GM12878 (cell line): Measurements from ENCODE around the gene ST7. TPM values are rescaled to one million over a fixed set of nuclear protein-coding genes. Genes with fewer than 3 reads are reported as not detected.

ENCODE experiments used
- POLR2AphosphoS5 ChIP-seq: IDR thresholded peaks from 2 replicates; pipeline ENCODE4 v1.6.1; 2011; ENCODE audit warnings: mild to moderate bottlenecking, low read length, inconsistent platforms
- SREBF2 ChIP-seq: IDR thresholded peaks from 2 replicates; pipeline ENCODE4 v1.6.1; 2012; ENCODE audit warnings: mild to moderate bottlenecking, low read length
- polyA plus RNA-seq, 11 experiments: library from polyadenylated mRNA; depleted of rRNA in 4 of 11; unstranded in 6 of 11; stranded (reverse) in 5 of 11; fragments of >200 nt; fragmentation: Nextera tagmentation in 4 of 11; fragmentation: Illumina TruSeq in 1 of 11; extraction: Ambion mirVana in 4 of 11; extraction: Trizol in 1 of 11; gene quantifications; 1 replicate in 1 of 11; 2 replicates in 10 of 11; pipeline versions ENCODE4 v1.2.1 to v1.2.3, GENCODE V29; 2011 to 2016; ENCODE audit warnings: inconsistent platforms in 2 of 11, missing spikeins in 2 of 11, low read depth in 1 of 11
- total RNA-seq, 4 experiments: library from RNA; depleted of rRNA in 3 of 4; stranded (reverse); fragments of >200 nt in 3 of 4; fragmentation: Illumina TruSeq in 1 of 4; extraction: Trizol in 1 of 4; gene quantifications; 2 replicates each; pipeline versions ENCODE4 v1.2.1 to v1.2.3, GENCODE V29; 2013 to 2021
- TF ChIP-seq, protein P1 (sequence below): fragments of 450-650 bp; IDR thresholded peaks from 2 replicates; pipeline ENCODE4 v1.6.1; 2017; ENCODE audit warnings: mild to moderate bottlenecking, moderate library complexity
- TF ChIP-seq, protein P2 (sequence below): fragments of 450-650 bp; IDR thresholded peaks from 2 replicates; pipeline ENCODE4 v1.6.1; 2016; ENCODE audit warnings: mild to moderate bottlenecking

Gene ST7
- total and polyA plus RNA-seq, 10 of the 15 experiments (the other 5 are each of a cell fraction or from before 2014, with no cell fraction given), result 27.7 to 76.4 (median 53.6) TPM

DNA sequence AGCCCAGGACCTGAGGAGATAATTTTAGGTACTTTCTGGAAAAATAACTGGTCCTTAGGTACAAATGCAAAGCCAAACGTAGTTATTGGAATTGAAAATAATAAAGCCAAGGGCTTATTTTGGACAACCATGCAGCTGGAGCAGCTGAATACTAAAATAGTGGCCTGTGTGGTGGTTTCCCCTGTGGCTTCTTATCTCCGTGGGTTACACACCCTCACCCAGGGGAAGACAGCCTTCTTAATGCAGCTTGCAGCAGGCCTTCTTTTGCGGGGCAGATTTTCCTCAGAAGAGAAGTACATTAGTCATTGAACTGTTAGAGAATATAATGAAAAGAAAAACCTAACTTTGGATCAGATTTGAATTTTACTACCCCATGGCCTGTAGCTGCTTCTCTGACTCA lies 133.5 kb downstream of the ST7 start (continued):
- TF ChIP-seq, protein P1, sequence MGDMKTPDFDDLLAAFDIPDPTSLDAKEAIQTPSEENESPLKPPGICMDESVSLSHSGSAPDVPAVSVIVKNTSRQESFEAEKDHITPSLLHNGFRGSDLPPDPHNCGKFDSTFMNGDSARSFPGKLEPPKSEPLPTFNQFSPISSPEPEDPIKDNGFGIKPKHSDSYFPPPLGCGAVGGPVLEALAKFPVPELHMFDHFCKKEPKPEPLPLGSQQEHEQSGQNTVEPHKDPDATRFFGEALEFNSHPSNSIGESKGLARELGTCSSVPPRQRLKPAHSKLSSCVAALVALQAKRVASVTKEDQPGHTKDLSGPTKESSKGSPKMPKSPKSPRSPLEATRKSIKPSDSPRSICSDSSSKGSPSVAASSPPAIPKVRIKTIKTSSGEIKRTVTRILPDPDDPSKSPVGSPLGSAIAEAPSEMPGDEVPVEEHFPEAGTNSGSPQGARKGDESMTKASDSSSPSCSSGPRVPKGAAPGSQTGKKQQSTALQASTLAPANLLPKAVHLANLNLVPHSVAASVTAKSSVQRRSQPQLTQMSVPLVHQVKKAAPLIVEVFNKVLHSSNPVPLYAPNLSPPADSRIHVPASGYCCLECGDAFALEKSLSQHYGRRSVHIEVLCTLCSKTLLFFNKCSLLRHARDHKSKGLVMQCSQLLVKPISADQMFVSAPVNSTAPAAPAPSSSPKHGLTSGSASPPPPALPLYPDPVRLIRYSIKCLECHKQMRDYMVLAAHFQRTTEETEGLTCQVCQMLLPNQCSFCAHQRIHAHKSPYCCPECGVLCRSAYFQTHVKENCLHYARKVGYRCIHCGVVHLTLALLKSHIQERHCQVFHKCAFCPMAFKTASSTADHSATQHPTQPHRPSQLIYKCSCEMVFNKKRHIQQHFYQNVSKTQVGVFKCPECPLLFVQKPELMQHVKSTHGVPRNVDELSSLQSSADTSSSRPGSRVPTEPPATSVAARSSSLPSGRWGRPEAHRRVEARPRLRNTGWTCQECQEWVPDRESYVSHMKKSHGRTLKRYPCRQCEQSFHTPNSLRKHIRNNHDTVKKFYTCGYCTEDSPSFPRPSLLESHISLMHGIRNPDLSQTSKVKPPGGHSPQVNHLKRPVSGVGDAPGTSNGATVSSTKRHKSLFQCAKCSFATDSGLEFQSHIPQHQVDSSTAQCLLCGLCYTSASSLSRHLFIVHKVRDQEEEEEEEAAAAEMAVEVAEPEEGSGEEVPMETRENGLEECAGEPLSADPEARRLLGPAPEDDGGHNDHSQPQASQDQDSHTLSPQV, result no peak
- TF ChIP-seq, protein P2, sequence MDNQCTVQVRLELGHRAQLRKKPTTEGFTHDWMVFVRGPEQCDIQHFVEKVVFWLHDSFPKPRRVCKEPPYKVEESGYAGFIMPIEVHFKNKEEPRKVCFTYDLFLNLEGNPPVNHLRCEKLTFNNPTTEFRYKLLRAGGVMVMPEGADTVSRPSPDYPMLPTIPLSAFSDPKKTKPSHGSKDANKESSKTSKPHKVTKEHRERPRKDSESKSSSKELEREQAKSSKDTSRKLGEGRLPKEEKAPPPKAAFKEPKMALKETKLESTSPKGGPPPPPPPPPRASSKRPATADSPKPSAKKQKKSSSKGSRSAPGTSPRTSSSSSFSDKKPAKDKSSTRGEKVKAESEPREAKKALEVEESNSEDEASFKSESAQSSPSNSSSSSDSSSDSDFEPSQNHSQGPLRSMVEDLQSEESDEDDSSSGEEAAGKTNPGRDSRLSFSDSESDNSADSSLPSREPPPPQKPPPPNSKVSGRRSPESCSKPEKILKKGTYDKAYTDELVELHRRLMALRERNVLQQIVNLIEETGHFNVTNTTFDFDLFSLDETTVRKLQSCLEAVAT, result peak; percentile 76
- no peak for TF ChIP-seq POLR2AphosphoS5
- TF ChIP-seq SREBF2, result no peak
